ENCODE results near the gene CORO1C. TPM values are rescaled to one million over a fixed set of nuclear protein-coding genes. Genes with fewer than 3 reads are reported as not detected.

Gene CORO1C
- total RNA-seq, 1 experiment from 2014 or later, result 52.2 TPM

DNA sequence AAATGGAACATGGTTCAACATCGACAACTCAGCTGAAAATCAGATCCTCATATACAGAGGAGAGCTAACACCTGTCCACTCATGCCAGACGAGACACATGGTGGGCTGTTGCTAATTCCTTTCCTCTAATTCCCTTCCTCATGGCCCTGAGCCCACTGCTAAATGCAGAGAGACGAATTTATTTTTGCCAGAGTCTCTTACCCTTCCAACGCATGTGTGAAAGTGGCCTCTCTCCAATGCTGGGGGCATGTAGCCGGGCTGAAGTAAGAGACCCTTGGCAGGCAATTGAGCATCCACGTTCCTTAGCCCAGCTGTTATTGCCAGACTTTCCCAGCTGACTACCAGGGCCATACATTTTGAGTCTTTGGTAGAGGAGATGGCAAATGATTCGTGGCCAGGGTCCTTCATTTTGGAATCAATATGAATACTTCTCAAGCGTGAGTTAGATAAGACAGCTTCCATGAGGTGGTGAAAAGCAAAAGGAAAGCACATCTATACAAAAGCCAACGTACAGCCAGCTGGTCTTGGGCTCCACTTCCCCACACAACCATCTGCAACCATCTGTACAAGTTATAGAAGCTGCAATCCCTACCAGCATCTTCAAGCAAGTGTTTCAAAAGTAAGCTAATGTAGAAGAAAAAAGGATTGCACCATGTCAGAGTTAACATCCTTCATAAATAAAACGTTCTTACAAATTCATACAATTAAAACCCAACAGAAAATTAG is 28.6 kb downstream of the CORO1C start:
- DNase-seq, result no peak
- Histone ChIP-seq H3K27me3 (ENCODE audit: control insufficient read depth, insufficient read depth, low read length) (no peaks in the 10 kb centered on the region), H3K36me3 (replicated peaks; ENCODE audit: control insufficient read depth, insufficient read depth, low read length) (no peaks in the 10 kb centered on the region), H3K4me3 (ENCODE audit: insufficient read depth, low read depth, low read length) (no peak overlapping the region)

DNA sequence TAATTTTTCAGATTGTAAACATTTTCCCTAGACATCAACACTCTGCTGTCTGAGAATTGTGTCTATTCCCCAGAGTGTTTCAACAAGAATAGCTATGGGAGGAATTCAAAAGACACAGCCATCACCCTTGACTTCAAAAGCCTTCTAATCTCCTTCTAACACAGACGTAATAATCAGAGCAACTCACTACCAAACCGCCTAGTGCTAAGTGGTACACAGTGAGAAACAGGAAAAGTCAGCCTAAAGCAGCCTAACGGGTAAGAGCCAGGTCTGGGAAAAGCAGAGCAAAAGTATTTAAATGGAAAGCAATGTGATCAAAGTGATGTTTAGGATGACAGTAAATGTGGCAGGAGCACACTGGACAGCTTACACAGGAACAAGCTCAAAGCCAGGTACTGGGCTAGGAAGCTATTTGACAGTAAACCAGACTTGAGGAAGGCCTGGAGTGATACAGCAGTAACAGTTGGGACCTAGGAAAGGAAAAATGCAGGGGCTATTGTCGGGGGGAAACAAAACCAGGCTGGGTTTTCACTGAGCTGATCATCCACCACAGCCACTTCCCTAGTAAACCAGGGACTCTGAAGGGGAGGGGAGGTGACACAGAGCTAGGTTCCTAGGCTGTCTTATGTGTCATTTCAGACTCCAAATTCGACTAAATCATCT is 29.4 kb downstream of the CORO1C start:
- Histone ChIP-seq H3K36me3 (replicated peaks; ENCODE audit: control insufficient read depth, insufficient read depth, low read length) (no peaks in the 10 kb centered on the region), H3K4me3 (ENCODE audit: insufficient read depth, low read depth, low read length) (no peak overlapping the region), H3K27me3 (ENCODE audit: control insufficient read depth, insufficient read depth, low read length) (no peaks in the 10 kb centered on the region)
- no peak for DNase-seq

DNA sequence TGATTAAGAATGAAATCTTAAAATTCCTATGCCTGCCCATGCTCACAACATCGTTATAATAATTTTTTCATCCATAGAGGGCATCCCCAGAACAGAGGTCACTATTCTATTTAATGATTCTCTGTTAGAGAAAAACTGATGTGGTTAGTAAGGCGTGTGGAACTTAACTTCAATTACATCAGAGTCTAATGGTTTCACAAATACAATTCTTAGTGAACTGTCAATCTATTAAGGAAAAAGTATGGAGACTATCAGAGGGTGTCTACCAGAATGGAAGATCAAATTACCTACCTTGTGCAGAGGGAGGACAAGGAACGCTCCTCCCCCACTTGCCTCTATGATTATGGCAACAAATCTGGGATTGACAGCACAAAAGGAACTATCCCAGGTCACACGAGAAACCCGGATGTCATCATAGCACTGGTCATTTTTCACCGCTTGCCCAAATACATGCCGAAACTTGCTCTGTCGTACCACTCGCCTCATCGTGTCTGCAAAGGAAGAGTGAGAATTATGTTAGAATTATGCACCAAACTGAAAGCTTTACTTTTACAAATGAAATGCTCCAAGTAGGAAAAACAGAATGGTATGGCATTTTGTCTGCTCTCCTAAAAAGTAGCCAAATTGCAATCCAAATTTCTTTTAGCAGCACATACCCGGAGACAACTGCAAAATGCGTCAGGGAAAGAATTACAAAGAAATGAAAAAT is 30.3 kb downstream of the CORO1C start:
- H3K27me3 ChIP-seq (ENCODE audit: control insufficient read depth, insufficient read depth, low read length), result no peaks in the 10 kb centered on the region
- H3K4me3 ChIP-seq (ENCODE audit: insufficient read depth, low read depth, low read length), result no peak overlapping the region
- DNase-seq, result no peak
- no peaks in the 10 kb centered on the region for H3K36me3 ChIP-seq (replicated peaks; ENCODE audit: control insufficient read depth, insufficient read depth, low read length)

DNA sequence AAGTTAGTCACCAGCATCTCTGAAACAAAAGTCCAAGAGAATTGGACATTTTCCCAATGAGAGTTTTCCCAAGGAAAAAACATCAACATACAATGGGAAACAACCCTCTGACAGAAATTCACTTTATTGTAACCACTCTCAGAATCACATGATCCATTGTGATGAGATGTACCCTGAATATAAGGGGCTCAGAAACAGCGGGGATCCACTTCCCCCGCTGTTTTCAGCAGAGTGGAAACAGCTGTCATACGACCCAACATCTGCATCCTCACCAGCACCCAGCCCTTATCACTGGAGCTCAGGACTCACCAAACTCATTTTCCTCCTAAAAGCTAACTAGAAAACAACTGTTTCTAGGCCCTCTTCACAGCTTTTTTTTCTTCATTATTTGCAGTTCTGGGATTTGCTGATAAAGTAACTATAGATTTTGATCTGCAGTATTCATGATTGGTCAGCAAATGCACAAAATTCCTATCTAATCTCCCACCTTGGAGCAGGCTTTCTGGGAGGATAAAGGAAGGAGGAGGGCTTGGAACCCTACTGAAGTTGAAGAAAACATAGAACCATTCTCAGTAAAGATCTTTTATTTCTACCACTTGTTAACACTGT is 31.3 kb downstream of the CORO1C start:
- Histone ChIP-seq H3K36me3 (replicated peaks; ENCODE audit: control insufficient read depth, insufficient read depth, low read length) (0 out of 2 replicates have a peak, but pooled peaks cover 1% of the 10 kb centered on the region), H3K4me3 (ENCODE audit: insufficient read depth, low read depth, low read length) (no peak overlapping the region), H3K27me3 (ENCODE audit: control insufficient read depth, insufficient read depth, low read length) (no peaks in the 10 kb centered on the region)
- no peak for DNase-seq

- H3K27me3 ChIP-seq (ENCODE audit: control insufficient read depth, insufficient read depth, low read length), result no peaks in the 10 kb centered on the region
- no peak for DNase-seq
- H3K36me3 ChIP-seq (replicated peaks; ENCODE audit: control insufficient read depth, insufficient read depth, low read length), result peaks cover 3% of the 10 kb centered on the region; the same call in 1 of the 2 replicates
- no peak overlapping the region for H3K4me3 ChIP-seq (ENCODE audit: insufficient read depth, low read depth, low read length)
These were observed 33.4 kb downstream of the CORO1C start for GRCh38 chr12:108697905-108698304.

GRCh38 chr12:108696996-108697290 is 34.4 kb downstream of the CORO1C start:
- Histone ChIP-seq H3K27me3 (ENCODE audit: control insufficient read depth, insufficient read depth, low read length) (no peaks in the 10 kb centered on the region), H3K36me3 (replicated peaks; ENCODE audit: control insufficient read depth, insufficient read depth, low read length) (peaks cover 3% of the 10 kb centered on the region; the same call in 1 of the 2 replicates), H3K4me3 (ENCODE audit: insufficient read depth, low read depth, low read length) (no peak overlapping the region)
- no peak for DNase-seq

- no peak overlapping the region for H3K4me3 ChIP-seq (ENCODE audit: insufficient read depth, low read depth, low read length)
- peaks cover 3% of the 10 kb centered on the region; the same call in 1 of the 2 replicates for H3K36me3 ChIP-seq (replicated peaks; ENCODE audit: control insufficient read depth, insufficient read depth, low read length)
- DNase-seq, result no peak
- no peaks in the 10 kb centered on the region for H3K27me3 ChIP-seq (ENCODE audit: control insufficient read depth, insufficient read depth, low read length)
These were observed 35.0 kb downstream of the CORO1C start for GRCh38 chr12:108696111-108696995.

DNA sequence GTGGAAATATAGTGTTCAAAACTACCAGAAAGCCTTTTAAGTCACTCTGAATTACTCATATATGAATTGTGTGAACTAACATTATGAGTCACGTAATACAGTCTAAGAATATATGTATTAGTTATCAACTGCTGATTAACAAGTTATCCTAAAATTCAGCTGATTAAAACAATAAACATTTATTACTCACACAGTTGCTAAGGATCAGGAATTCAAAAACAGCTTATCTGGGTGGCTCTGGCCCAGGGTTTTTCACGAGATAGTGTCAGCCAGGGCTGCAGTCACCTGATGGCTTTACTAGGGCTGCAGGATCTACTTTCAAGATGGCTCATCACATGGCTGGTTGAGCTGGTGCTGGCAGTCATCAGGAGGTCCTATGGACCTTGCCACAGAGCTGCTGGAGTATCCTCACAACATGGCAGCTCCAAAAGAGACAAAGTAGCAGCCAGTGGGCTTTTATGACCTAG is 36.5 kb downstream of the CORO1C start:
- Histone ChIP-seq H3K36me3 (replicated peaks; ENCODE audit: control insufficient read depth, insufficient read depth, low read length) (peaks cover 3% of the 10 kb centered on the region; the same call in 1 of the 2 replicates), H3K4me3 (ENCODE audit: insufficient read depth, low read depth, low read length) (no peak overlapping the region), H3K27me3 (ENCODE audit: control insufficient read depth, insufficient read depth, low read length) (no peaks in the 10 kb centered on the region)
- DNase-seq, result no peak

DNA sequence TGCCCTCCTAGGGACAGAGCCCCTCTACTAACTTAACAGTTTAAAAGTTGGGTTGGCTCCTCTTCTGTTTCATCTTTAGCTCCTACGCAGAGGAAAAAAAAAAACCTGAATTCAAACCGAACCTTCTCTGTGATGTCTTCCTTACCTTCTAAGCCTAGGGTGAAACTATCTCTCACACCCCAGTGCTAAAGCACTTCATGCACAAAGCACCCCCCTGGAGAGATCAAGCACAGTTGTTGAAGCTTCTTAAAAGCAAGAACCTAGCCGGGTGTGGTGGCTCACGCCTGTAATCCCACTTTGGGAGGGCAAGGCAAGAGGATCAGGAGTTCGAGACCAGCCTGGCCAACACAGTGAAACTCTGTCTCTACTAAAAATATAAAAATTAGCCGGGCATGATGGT is 37.6 kb downstream of the CORO1C start:
- Histone ChIP-seq H3K27me3 (ENCODE audit: control insufficient read depth, insufficient read depth, low read length) (no peaks in the 10 kb centered on the region), H3K4me3 (ENCODE audit: insufficient read depth, low read depth, low read length) (no peak overlapping the region), H3K36me3 (replicated peaks; ENCODE audit: control insufficient read depth, insufficient read depth, low read length) (peaks cover 3% of the 10 kb centered on the region; the same call in 1 of the 2 replicates)
- DNase-seq, result no peak

DNA sequence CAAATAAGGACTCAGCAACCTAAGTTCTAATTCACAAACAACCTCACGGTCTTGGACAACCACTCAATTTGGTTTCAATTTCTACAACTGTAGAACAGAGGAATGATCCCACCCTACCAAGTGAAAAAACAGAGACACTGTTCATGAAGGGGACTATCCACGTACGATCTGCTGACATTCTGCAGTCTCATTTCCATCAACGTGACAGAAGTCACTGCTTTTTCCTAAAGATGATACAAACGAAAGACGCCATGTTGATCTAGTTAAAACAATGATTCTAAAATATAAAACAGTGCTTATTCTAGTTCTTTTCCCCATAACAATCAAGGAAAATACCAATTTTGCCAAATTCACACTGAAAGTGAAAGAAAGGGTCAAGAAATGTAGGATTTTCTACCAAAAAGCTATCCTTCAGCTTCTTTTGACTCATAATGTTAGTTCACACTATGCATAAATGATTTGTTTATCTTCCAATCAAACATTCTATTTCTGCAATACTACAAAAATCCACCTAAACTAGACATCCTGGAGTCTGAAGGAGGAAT is 38.1 kb downstream of the CORO1C start:
- H3K36me3 ChIP-seq (replicated peaks; ENCODE audit: control insufficient read depth, insufficient read depth, low read length), result peaks cover 3% of the 10 kb centered on the region; the same call in 1 of the 2 replicates
- DNase-seq, result no peak

DNA sequence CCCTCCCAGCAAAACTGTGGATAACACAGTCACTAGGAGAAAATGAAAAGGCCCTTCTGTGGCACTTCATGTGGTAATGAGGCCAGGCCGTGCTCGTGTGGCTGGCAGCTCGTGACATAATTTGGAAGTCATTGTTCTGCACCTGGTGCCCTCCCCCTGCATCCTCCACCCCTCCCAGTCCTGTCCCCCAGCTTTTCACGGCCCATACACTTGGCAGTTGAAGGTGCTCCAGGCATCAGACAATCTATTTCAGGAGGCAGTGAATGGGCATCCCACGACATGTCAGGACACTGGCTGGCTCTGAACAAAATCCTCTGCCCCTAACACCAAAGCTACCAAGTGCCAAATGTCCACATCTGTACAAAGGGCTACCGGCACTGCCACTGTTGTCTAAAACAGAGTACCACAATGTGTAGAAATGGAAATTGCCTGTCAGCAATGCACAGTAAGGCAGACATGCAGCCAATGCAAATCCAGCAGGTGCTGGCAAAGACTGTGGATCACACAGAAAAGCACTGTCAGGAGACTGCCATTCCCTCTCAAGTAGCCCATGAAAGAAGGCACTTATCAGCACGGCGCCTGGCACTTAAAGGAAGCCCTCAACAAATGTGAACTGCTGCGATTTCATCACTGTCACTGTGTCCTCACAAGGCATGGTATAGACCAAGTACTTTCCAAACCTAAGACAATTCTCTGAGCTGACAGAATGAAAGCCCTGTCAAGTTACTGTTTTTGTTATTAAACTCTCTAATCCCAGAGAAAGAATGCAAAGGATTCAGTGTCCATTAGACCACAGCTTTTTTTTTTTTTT is 39.1 kb downstream of the CORO1C start:
- no peak for DNase-seq
- H3K4me3 ChIP-seq (ENCODE audit: insufficient read depth, low read depth, low read length), result no peak overlapping the region
- H3K27me3 ChIP-seq (ENCODE audit: control insufficient read depth, insufficient read depth, low read length), result no peaks in the 10 kb centered on the region
- H3K36me3 ChIP-seq (replicated peaks; ENCODE audit: control insufficient read depth, insufficient read depth, low read length), result peaks cover 3% of the 10 kb centered on the region; the same call in 1 of the 2 replicates

More for the DNA sequence above, 38.1 kb downstream of the CORO1C start:
- no peak overlapping the region for H3K4me3 ChIP-seq (ENCODE audit: insufficient read depth, low read depth, low read length)
- H3K27me3 ChIP-seq (ENCODE audit: control insufficient read depth, insufficient read depth, low read length), result no peaks in the 10 kb centered on the region

DNA sequence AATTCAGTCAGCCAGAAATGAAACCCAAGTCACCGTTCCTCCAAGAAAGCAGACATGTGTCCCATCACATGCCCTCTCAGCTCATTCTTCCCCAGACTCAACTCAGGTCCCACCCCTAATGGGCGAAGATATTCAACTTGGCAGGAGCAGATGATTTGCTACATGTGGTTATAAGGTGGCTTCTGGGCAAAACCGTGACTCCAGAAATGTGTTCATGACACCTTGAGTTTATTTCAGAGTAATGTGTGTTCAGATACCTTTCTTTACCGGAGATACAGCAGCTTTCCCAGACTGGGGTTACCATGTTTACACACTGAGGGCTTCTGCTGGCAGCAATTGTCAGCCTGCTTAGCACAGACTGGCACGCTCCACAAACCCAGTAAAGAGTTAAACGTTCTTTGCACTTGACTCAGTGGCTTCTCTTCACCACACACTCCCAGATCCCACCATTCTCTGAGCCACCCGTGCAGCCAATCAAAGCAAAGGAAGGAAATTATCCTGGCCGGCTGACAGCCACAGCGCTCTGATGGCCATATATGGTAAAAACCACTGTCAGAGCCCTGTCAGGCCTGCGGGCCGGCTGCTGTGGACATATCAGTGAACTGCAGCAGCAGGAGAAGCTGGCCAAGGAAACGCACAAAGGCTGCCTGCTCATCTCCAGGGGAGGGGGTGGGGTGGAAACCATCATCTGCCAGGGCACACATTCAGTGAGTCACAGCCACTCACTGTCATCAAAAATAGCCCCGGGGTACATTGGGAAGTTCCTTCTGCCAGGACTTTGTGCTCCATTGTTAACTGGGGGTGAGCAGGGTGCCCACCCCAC is 39.9 kb downstream of the CORO1C start:
- DNase-seq, result peak; percentile 51

More for the DNA sequence above, 39.9 kb downstream of the CORO1C start:
- Histone ChIP-seq H3K4me3 (ENCODE audit: insufficient read depth, low read depth, low read length) (no peak overlapping the region), H3K27me3 (ENCODE audit: control insufficient read depth, insufficient read depth, low read length) (no peaks in the 10 kb centered on the region), H3K36me3 (replicated peaks; ENCODE audit: control insufficient read depth, insufficient read depth, low read length) (peaks cover 3% of the 10 kb centered on the region; the same call in 1 of the 2 replicates)

Measured in H7 (cell line).